Kidney glomerular epithelial cell (primary cell): Measurements from ENCODE around the gene ADM.
"Not testable (repeated sequence)": the region's sequence is repeated elsewhere in the genome, so short reads cannot be mapped to it uniquely, and the experiment has no call there.

Experiments used
- DNase-seq: peaks from one replicate; lab custom pipeline; 2025; lab: John Stamatoyannopoulos, UW

The ADM gene

GRCh38 chr11:10304495-10305261 is at the start of gene ADM:
ADM (plus strand) TSS chr11:10305073; CDS start chr11:10305701, 628 bp downstream.
- DNase-seq: peak; percentile 62

- DNase-seq: no peak
Observed at GRCh38 chr11:10255388-10256125, 49.3 kb upstream of the ADM start.

DNA sequence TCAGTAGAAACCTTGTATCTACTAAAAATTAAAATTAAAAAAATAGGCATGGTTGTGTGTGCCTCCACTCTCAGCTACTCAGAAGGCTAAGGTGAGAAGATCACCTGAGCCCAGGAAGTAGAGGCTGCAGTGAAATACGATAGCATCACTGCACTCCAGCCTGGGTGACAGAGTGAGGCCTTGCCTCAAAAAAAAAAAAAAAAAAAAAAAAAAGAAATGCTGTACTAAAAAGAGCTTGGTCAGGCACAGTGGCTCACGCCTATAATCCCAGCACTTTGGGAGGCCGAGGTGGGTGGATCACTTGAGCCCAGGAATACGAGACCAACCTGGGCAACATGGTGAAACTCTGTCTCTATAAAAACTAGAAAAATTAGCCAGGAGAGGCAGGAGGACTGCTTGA is 47.4 kb upstream of the ADM start:
- no peak for DNase-seq

DNA sequence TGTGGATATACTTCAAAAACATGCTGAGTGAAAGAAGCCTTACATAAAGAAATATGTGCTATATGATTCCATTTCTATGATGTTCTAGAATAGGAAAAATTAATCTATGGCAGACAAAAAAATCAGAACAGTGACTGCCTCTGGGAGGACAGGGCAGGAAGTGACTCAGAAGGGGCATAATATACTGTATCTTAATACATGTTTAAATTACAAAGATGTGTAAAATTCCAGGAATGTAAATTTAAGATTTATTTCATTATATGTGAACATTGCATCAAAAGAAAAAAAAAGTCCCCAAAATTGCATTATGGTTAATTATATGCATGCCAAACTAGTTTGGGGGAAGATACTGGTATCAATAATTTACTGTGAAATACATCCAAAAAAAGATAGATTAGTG is 43.1 kb upstream of the ADM start:
- DNase-seq: no peak

DNA sequence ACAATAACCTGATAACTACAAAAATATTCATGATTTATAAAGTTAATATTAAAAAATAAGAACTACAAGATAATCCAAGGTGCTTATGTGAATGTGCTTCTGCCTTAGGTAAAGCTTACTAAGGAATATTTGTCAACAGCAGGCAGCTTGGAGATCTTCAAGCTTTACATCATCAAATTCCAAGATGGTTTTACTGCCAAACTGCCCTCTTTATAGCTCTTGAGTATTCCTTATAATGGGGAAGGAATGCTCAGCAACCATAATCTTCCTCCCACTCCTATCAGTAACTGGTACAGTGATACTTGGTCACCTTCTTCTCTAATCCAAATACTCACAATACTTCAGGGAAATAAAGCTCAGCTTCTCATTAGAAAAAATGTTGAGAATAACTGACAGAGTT is 40.9 kb upstream of the ADM start:
- peak; percentile 53 for DNase-seq

DNA sequence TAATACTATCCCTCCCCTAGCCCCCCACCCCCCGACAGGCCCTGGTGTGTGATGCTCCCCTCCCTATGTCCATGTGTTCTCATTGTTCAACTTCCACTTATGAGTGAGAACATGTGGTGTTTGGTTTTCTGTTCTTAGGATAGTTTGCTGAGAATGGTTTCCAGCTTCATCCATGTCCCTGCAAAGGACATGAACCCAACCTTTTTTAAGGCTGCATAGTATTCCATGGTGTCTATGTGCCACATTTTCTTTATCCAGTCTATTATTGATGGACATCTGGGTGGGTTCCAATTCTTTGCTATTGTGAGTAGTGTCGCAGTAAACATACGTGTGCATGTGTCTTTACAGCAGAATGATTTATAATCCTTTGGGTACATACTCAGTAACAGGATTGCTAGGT is 40.2 kb upstream of the ADM start:
- DNase-seq: not testable (repeated sequence)

DNA sequence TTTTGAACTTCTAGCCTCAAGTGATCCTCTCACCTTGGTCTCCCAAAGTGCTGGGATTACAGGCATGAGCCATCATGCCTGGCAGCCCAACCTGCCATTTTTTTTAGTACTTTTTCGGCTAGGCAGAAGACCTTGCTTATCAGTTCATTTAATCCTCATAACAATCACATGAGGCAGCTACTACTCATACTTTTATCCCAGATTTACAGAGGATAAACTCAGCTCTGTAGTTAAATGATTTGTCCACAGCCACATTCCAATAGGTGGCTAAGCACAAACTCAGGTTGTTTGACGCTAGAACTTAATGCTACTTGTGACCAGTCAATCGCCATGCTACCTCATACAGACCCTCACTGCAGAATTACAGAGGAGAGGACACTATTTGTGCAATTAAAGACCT is 38.9 kb upstream of the ADM start:
- DNase-seq: no peak

GRCh38 chr11:10267821-10268220 is 37.1 kb upstream of the ADM start:
- DNase-seq: no peak

- DNase-seq: no peak
Observed at GRCh38 chr11:10268746-10269488, 36.0 kb upstream of the ADM start.

- no peak for DNase-seq
Observed at GRCh38 chr11:10272132-10272531, 32.7 kb upstream of the ADM start.

- DNase-seq: no peak
Observed at GRCh38 chr11:10273738-10274137, 31.1 kb upstream of the ADM start.

GRCh38 chr11:10274726-10275125 is 30.1 kb upstream of the ADM start:
- no peak for DNase-seq

- no peak for DNase-seq
Observed at GRCh38 chr11:10275714-10276113, 29.2 kb upstream of the ADM start.

DNA sequence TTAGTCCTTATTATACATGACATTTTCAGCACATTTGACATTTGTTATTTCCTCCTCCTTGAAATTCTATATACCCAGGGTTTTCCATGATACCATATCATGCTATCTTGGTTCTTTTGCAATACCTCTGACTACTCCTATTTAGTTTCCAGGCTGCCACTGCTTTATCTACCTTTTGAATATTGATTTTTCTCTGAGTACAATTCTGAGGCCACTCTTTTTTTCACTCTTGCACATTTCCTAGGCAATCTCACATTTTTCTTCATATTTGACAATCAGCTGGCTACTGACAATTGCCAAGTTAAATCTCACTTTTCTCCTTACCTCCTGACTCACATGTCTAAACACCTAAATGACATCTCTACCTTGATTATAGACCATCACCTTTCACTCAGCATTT is 22.8 kb upstream of the ADM start:
- DNase-seq: no peak

DNA sequence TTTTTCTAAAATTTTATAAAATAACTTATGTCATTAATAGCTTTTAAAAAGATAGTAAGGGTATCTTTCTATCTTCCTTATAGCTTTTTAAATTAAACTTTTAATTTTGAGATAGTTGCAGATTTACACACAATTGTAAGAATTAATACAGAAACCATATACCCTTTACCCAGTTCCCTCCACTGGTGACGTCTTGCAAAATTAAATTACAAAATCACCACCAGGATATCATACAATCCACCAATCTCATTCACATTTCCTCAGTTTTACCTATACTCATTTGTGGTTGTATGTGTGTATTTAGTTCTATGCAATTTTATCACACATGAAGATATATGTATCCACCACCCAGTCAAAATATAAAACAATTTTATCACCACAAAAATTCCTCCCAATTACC is 20.9 kb upstream of the ADM start:
- DNase-seq: no peak

GRCh38 chr11:10285148-10285802 is 19.6 kb upstream of the ADM start:
- DNase-seq: no peak

- no peak for DNase-seq
Observed at GRCh38 chr11:10287140-10287539, 17.7 kb upstream of the ADM start.

- DNase-seq: no peak
Observed at GRCh38 chr11:10287766-10288715, 16.8 kb upstream of the ADM start.

DNA sequence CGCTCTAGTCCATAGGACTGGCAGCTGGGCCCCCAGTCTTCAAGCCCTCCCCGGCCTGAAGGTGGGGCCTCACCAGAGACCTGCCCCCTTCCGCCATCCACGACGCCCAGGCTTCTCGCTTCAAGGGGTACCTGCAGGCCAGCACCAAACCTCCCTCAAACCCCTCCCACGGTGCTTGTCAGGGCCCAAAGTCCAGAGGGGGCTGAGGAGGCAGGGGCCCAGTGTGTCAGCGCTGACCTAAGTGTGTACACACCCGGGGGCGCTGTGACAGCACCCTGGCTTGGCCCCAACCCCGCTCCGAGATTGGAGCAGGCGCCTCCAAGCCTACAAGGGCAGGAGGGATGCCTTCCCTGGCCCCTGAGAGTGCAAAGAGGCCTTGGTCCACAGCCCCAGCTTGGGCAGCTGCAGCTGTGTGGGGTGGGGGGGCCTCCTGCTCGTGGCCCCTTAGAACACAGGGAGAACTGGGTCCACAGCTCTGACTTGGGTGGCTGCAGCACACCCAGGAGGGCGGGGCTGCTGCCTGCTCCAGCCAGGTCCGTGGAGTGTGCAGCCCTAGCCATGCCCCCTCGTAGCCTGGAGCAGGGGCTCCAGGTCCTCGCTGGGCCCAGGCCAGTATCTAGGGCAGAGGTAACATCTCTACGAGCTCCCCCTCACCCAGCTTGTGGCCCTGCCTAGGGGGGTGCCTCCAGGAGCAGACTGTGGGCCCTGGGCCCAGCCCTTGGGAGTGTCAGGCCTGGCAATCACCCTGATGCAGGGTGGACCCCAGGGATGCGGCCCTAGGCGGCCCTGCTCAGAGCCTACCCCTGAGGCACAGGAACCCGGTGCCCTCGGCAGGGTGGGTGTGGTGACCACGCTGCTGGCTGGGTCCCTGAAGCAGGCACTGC is 15.8 kb upstream of the ADM start:
- no peak for DNase-seq

- DNase-seq: no peak
Observed at GRCh38 chr11:10289765-10290380, 15.0 kb upstream of the ADM start.
